AG04450 (cell line): ENCODE data around the gene ARHGAP8. TPM values are rescaled to one million over a fixed set of nuclear protein-coding genes. Genes with fewer than 3 reads are reported as not detected.

Experiments
- CTCF ChIA-PET: fragments of 300-600, 350-600 bp; formaldehyde crosslinking; extraction: SDS; loops from one replicate; lab custom pipeline; 2022; ENCODE audit warnings: antibody characterized with exemption, inconsistent platforms; lab: Charles Lee
- POLR2A ChIA-PET: fragments of 350-600 bp; formaldehyde crosslinking; extraction: SDS; loops from one replicate; lab custom pipeline; 2021; ENCODE audit warnings: antibody characterized with exemption, inconsistent platforms; lab: Yijun Ruan, JAX
- DNase-seq: peaks from one replicate; pipeline ENCODE4 v3.0.0-alpha.2; 2011; ENCODE audit warnings: low read depth, low spot score
- H3K27ac ChIP-seq: one replicate; pipeline ENCODE4 v1.5.1; 2012; ENCODE audit warnings: low read depth, low read length, control low read depth
- H3K27me3 ChIP-seq: one replicate; pipeline ENCODE4 v1.6.0; 2012; ENCODE audit warnings: low read length; ENCODE audit not compliant: control insufficient read depth, insufficient read depth
- H3K4me3 ChIP-seq: 2 replicates; pipeline ENCODE4 v1.5.1; 2011; ENCODE audit warnings: mild to moderate bottlenecking, low read depth, low read length, control low read depth
- H3K9me3 ChIP-seq: 2 replicates; pipeline ENCODE4 v1.5.1; 2012; ENCODE audit warnings: low read length; ENCODE audit not compliant: control insufficient read depth, insufficient read depth
- CTCF ChIP-seq: IDR thresholded peaks from 2 replicates; pipeline ENCODE4 v1.5.1; 2011; ENCODE audit warnings: low read depth, low read length, control low read depth, inconsistent platforms
- polyA plus RNA-seq: library from polyadenylated mRNA; depleted of rRNA; stranded (reverse); fragments of >200 nt; gene quantifications from 2 replicates; pipeline ENCODE4 v1.2.3, GENCODE V29; 2011

Gene ARHGAP8
- polyA plus RNA-seq, 1 experiment, result 0.16 TPM

- ChIA-PET POLR2A (no interaction called here), CTCF (no interaction called here)
- TF ChIP-seq CTCF, result no peak
- Histone ChIP-seq H3K9me3 (no peaks in the 10 kb centered on the region; the same call in 1 of the 2 replicates), H3K27me3 (peaks cover 35% of the 10 kb centered on the region), H3K27ac (no peak overlapping the region), H3K4me3 (no peak overlapping the region)
- DNase-seq, result no peak
Observed at GRCh38 chr22:44761025-44761424, 8.7 kb downstream of the ARHGAP8 start.

GRCh38 chr22:44764373-44764772 lies 12.0 kb downstream of the ARHGAP8 start:
- POLR2A ChIA-PET, result no interaction called here
- Histone ChIP-seq H3K4me3 (no peak overlapping the region), H3K9me3 (no peaks in the 10 kb centered on the region; the same call in 1 of the 2 replicates), H3K27ac (no peak overlapping the region), H3K27me3 (peaks cover 39% of the 10 kb centered on the region)
- DNase-seq, result no peak
- CTCF ChIA-PET, result no interaction called here
- TF ChIP-seq CTCF, result no peak

GRCh38 chr22:44764974-44765373 lies 12.6 kb downstream of the ARHGAP8 start:
- no peak for DNase-seq
- TF ChIP-seq CTCF, result no peak
- Histone ChIP-seq H3K4me3 (no peak overlapping the region), H3K27ac (no peak overlapping the region), H3K9me3 (peaks cover 4% of the 10 kb centered on the region), H3K27me3 (peaks cover 36% of the 10 kb centered on the region)
- ChIA-PET CTCF (no interaction called here), POLR2A (no interaction called here)

GRCh38 chr22:44765571-44766285 lies 13.4 kb downstream of the ARHGAP8 start:
- POLR2A ChIA-PET, result no interaction called here
- peaks cover 4% of the 10 kb centered on the region for H3K9me3 ChIP-seq
- H3K4me3 ChIP-seq, result no peak overlapping the region
- DNase-seq, result no peak
- CTCF ChIA-PET, result no interaction called here
- no peak overlapping the region for H3K27ac ChIP-seq
- H3K27me3 ChIP-seq, result peaks cover 34% of the 10 kb centered on the region
- TF ChIP-seq CTCF, result no peak

- Histone ChIP-seq H3K27ac (no peak overlapping the region), H3K9me3 (peaks cover 14% of the 10 kb centered on the region), H3K4me3 (no peak overlapping the region), H3K27me3 (peaks cover 2% of the 10 kb centered on the region)
- TF ChIP-seq CTCF, result no peak
- ChIA-PET CTCF (no interaction called here), POLR2A (interaction anchor here (0.5 kb wide), 1 partner anchor 46 kb away, joined by 12 read pairs; no protein-coding TSS in a partner anchor)
- no peak for DNase-seq
Observed at GRCh38 chr22:44773082-44773481, 20.7 kb downstream of the ARHGAP8 start.
